ENCODE measurements around the gene TMEM219.

GRCh38 chr16:30007378-30007895, 45.6 kb downstream of the TMEM219 start:
- TF ChIP-seq POLR2A (IDR thresholded peaks at IDR 0.05; ENCODE audit: low read depth, low read length) (no peak), CTCF (IDR thresholded peaks at IDR 0.05; ENCODE audit: extremely low read depth in 1 of 2, insufficient read depth in 1 of 2, low read depth in 1 of 2, low read length in 2 of 2) (no peak), POLR2AphosphoS5 (IDR thresholded peaks at IDR 0.05; ENCODE audit: insufficient read depth, low read depth, low read length) (no peak), EZH2 (IDR thresholded peaks at IDR 0.05; ENCODE audit: borderline replicate concordance, low read depth, low read length, severe bottlenecking) (no peak), FOS (IDR thresholded peaks at IDR 0.05; ENCODE audit: borderline replicate concordance, insufficient read depth, low read length) (no peak), MYC (IDR thresholded peaks at IDR 0.05; ENCODE audit: low read depth, low read length) (no peak), JUN (IDR thresholded peaks at IDR 0.05; ENCODE audit: borderline replicate concordance, insufficient read depth, insufficient read length, low read depth) (no peak), GATA2 (IDR thresholded peaks at IDR 0.05; ENCODE audit: insufficient read depth, insufficient read length, low read depth, low read length) (no peak)
- TF ChIP-seq, protein P1, sequence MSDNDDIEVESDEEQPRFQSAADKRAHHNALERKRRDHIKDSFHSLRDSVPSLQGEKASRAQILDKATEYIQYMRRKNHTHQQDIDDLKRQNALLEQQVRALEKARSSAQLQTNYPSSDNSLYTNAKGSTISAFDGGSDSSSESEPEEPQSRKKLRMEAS (IDR thresholded peaks at IDR 0.05; ENCODE audit: insufficient read depth, insufficient read length), result no peak
